IMR-90 (cell line): Measurements from ENCODE around the gene TGM1. TPM values are rescaled to one million over a fixed set of nuclear protein-coding genes. Genes with fewer than 3 reads are reported as not detected.
"Not testable (repeated sequence)": the region's sequence is repeated elsewhere in the genome, so short reads cannot be mapped to it uniquely, and the experiment has no call there.

ENCODE experiments used
- ATAC-seq: fragments of 200-7000 bp; cut with Tn5 transposase; 2 replicates; pipeline ENCODE4 v1.9.1; 2020; ENCODE audit warnings: low read depth, mild to moderate bottlenecking, moderate library complexity
- BruUV-seq: library from RNA; stranded (reverse); fragments of 400-500 nt; replicated peaks from 2 replicates; lab custom pipeline; 2021; lab: Mats Ljungman, UMichigan
- CTCF ChIA-PET: fragments of 300-600 bp; formaldehyde crosslinking; extraction: SDS; loops from one replicate; lab custom pipeline; 2021; ENCODE audit warnings: antibody characterized with exemption; lab: Yijun Ruan, JAX
- POLR2A ChIA-PET: fragments of 300-600 bp; sonication (Branson Sonifier 250); formaldehyde crosslinking; loops from one replicate; lab custom pipeline; 2022; ENCODE audit warnings: antibody characterized with exemption; ENCODE audit not compliant: unreplicated experiment; lab: Charles Lee
- DNase-seq: peaks from one replicate; pipeline ENCODE4 v3.0.0; 2013
- H2AFZ ChIP-seq: replicated peaks from 2 replicates; pipeline ENCODE3; 2013; ENCODE audit warnings: low read length, mild to moderate bottlenecking; ENCODE audit not compliant: poor library complexity
- H2AK5ac ChIP-seq: 2 replicates; pipeline ENCODE4 v1.6.1; 2013; ENCODE audit warnings: low read depth, low read length, inconsistent platforms
- H2AK9ac ChIP-seq: replicated peaks from 2 replicates; pipeline ENCODE3; 2013; ENCODE audit warnings: mild to moderate bottlenecking, low read depth, low read length, moderate library complexity; ENCODE audit not compliant: poor library complexity
- H2BK120ac ChIP-seq: 2 replicates; pipeline ENCODE4 v1.6.1; 2013; ENCODE audit warnings: low read depth, low read length, inconsistent platforms
- H2BK15ac ChIP-seq: 3 replicates; pipeline ENCODE4 v1.6.1; 2013; ENCODE audit warnings: low read depth, low read length, inconsistent platforms
- H2BK20ac ChIP-seq: 2 replicates; pipeline ENCODE4 v1.6.1; 2013; ENCODE audit warnings: low read depth, mild to moderate bottlenecking, inconsistent platforms, low read length, moderate library complexity
- H2BK5ac ChIP-seq: 2 replicates; pipeline ENCODE4 v1.6.1; 2013; ENCODE audit warnings: mild to moderate bottlenecking, low read depth, low read length, inconsistent platforms; ENCODE audit not compliant: poor library complexity, severe bottlenecking
- H3K14ac ChIP-seq: replicated peaks from 2 replicates; pipeline ENCODE4 v1.6.1; 2013; ENCODE audit warnings: low read depth, low read length, inconsistent platforms
- H3K18ac ChIP-seq: 2 replicates; pipeline ENCODE4 v1.6.1; 2013; ENCODE audit warnings: low read depth, low read length, control low read depth
- H3K23ac ChIP-seq: 2 replicates; pipeline ENCODE4 v1.6.1; 2013; ENCODE audit warnings: low read depth, low read length, inconsistent platforms
- H3K27ac ChIP-seq: 2 replicates; pipeline ENCODE4 v1.5.1; 2013; ENCODE audit warnings: mild to moderate bottlenecking, control low read depth, low read length; ENCODE audit not compliant: insufficient read depth
- H3K27me3 ChIP-seq: 2 replicates; pipeline ENCODE4 v1.6.1; 2013; ENCODE audit warnings: low read length; ENCODE audit not compliant: control insufficient read depth, insufficient read depth
- H3K36me3 ChIP-seq: 2 replicates; pipeline ENCODE4 v1.6.1; 2013; ENCODE audit warnings: low read length, mixed read lengths; ENCODE audit not compliant: control insufficient read depth, insufficient read depth
- H3K4ac ChIP-seq: 2 replicates; pipeline ENCODE4 v1.6.1; 2013; ENCODE audit warnings: low read depth, low read length, inconsistent platforms
- H3K4me1 ChIP-seq: 2 replicates; pipeline ENCODE4 v1.6.1; 2013; ENCODE audit warnings: low read length, mixed read lengths; ENCODE audit not compliant: control insufficient read depth, insufficient read depth
- H3K4me2 ChIP-seq: 2 replicates; pipeline ENCODE4 v1.6.1; 2013; ENCODE audit warnings: low read depth, mild to moderate bottlenecking, control low read depth, low read length, moderate library complexity
- H3K4me3 ChIP-seq: 2 replicates; pipeline ENCODE4 v1.5.1; 2013; ENCODE audit warnings: low read depth, mild to moderate bottlenecking, control low read depth, low read length, moderate library complexity; ENCODE audit not compliant: insufficient read depth
- H3K56ac ChIP-seq: 2 replicates; pipeline ENCODE4 v1.6.1; 2013; ENCODE audit warnings: low read length, inconsistent platforms; ENCODE audit not compliant: insufficient read depth; ENCODE audit errors: extremely low read depth
- H3K79me1 ChIP-seq, 2 experiments: 2 replicates each; pipeline ENCODE4 v1.6.1; 2013; ENCODE audit warnings: low read length in 2 of 2, inconsistent platforms in 1 of 2, low read depth in 1 of 2
- H3K9ac ChIP-seq: 2 replicates; pipeline ENCODE4 v1.6.1; 2013; ENCODE audit warnings: low read depth, low read length, control low read depth
- H3K9me1 ChIP-seq: 2 replicates; pipeline ENCODE4 v1.6.1; 2013; ENCODE audit warnings: low read length, inconsistent platforms; ENCODE audit not compliant: insufficient read depth
- H3K9me3 ChIP-seq: 2 replicates; pipeline ENCODE4 v1.6.1; 2013; ENCODE audit warnings: low read length; ENCODE audit not compliant: control insufficient read depth, insufficient read depth
- H4K20me1 ChIP-seq: 2 replicates; pipeline ENCODE4 v1.6.1; 2013; ENCODE audit warnings: low read length, inconsistent platforms; ENCODE audit not compliant: insufficient read depth
- H4K5ac ChIP-seq: 2 replicates; pipeline ENCODE4 v1.6.1; 2013; ENCODE audit warnings: mild to moderate bottlenecking, low read depth, low read length, control low read depth
- H4K8ac ChIP-seq, 2 experiments: 2 replicates each; pipeline ENCODE4 v1.6.1; 2013; ENCODE audit warnings: low read depth in 2 of 2, low read length in 2 of 2, control low read depth in 1 of 2, inconsistent platforms in 1 of 2
- H4K91ac ChIP-seq: 2 replicates; pipeline ENCODE4 v1.6.1; 2013; ENCODE audit warnings: low read depth, low read length, inconsistent platforms; ENCODE audit not compliant: insufficient read depth
- MAFK ChIP-seq: IDR thresholded peaks from 2 replicates; pipeline ENCODE4 v1.6.1; 2012; ENCODE audit warnings: low read depth, low read length, improper control_type of control experiment
- RAD21 ChIP-seq: IDR thresholded peaks from 2 replicates; pipeline ENCODE4 v1.6.1; 2012; ENCODE audit warnings: low read length, improper control_type of control experiment
- WGBS, 2 experiments: methylation state at CpG; one replicate each; pipeline versions ENCODE4 v1.1.5 to v1.1.7; 2013; ENCODE audit warnings: missing lambda C conversion rate in 2 of 2; ENCODE audit not compliant: insufficient read length in 1 of 2; ENCODE audit errors: extremely low coverage in 2 of 2; 5-methylcytosine and 5-hydroxymethylcytosine counted together
- dilution Hi-C: fragments of 300-500 bp; cut with HindIII; formaldehyde crosslinking; loops from one replicate; pipeline ENCODE4 v1.14.3; 2018; ENCODE audit warnings: low sequenced_read_pairs; ENCODE audit not compliant: unreplicated experiment
- in situ Hi-C: fragments of 300-500 bp; cut with MboI; formaldehyde crosslinking; loops from 3 replicates; pipeline ENCODE4 v1.14.3; 2019; ENCODE audit warnings: low sequenced_read_pairs, inconsistent platforms, mixed read lengths
- intact Hi-C: fragments of 100-400 bp; cut with micrococcal nuclease; formaldehyde crosslinking; loops from 2 replicates; pipeline ENCODE4 v1.10.0; 2022
- polyA plus RNA-seq, 3 experiments: library from polyadenylated mRNA; depleted of rRNA; stranded (reverse); fragments of >200 nt; gene quantifications; 2 replicates each; pipeline ENCODE4 v1.2.3, GENCODE V29; 2012; ENCODE audit warnings: low replicate concordance in 1 of 3
- total RNA-seq: library from RNA; depleted of rRNA; stranded (reverse); fragments of >200 nt; gene quantifications from 2 replicates; pipeline ENCODE4 v1.2.3, GENCODE V29; 2012

Gene TGM1
- total and polyA plus RNA-seq, 2 of the 4 experiments (the other 2 are of a cell fraction) = 0.72 to 3.3 TPM

- Histone ChIP-seq H3K4me3 (no peak overlapping the region), H2AK9ac (no peak overlapping the region), H4K8ac (no peak overlapping the region), H4K91ac (no peak overlapping the region), H3K18ac (no peak overlapping the region), H3K79me1 (peaks cover 4 to 32% of the 10 kb centered on the region in 2 experiments), H3K9me1 (peaks cover 3% of the 10 kb centered on the region; the same call in 1 of the 2 replicates), H3K56ac (no peak overlapping the region), H3K14ac (no peak overlapping the region), H3K36me3 (peaks cover 41% of the 10 kb centered on the region), H3K27ac (no peak overlapping the region), H2BK15ac (no peak overlapping the region; the same call in 2 of the 3 replicates), H2BK20ac (no peak overlapping the region), H3K23ac (no peak overlapping the region), H3K9me3 (no peaks in the 10 kb centered on the region), H4K5ac (no peak overlapping the region), H3K4ac (no peak overlapping the region), H3K9ac (no peak overlapping the region), H2BK120ac (no peak overlapping the region), H2AFZ (no peak overlapping the region), H2AK5ac (no peak overlapping the region), H4K20me1 (no peaks in the 10 kb centered on the region; the same call in 1 of the 2 replicates), H2BK5ac (no peak overlapping the region), H3K4me1 (no peaks in the 10 kb centered on the region), H3K27me3 (no peaks in the 10 kb centered on the region), H3K4me2 (no peak overlapping the region)
- in situ Hi-C loops (no loop called here), intact Hi-C loops (no loop called here), dilution Hi-C loops (no loop called here)
- no peak for TF ChIP-seq RAD21
- TF ChIP-seq MAFK = peak; percentile 54
- DNase-seq (no peak), ATAC-seq (no peak)
- CTCF ChIA-PET = no interaction called here
- POLR2A ChIA-PET = interaction anchor here (0.6 kb wide), 1 partner anchor 10 kb away, joined by 3 read pairs; no protein-coding TSS in a partner anchor
- 98 to 100% methylated on average over 1 to 5 of the region's 7 CpGs for WGBS, 2 experiments
- BruUV-seq = no TSS peak
These were observed 58.5 kb downstream of the TGM1 start for GRCh38 chr14:24204163-24205146.

- CTCF ChIA-PET = interaction anchor here (0.6 kb wide), 1 partner anchor 105 kb away, joined by 6 read pairs; no protein-coding TSS in a partner anchor
These were observed 59.6 kb downstream of the TGM1 start for GRCh38 chr14:24203249-24203886.

More at GRCh38 chr14:24203249-24203886, 59.6 kb downstream of the TGM1 start:
- H3K18ac ChIP-seq, H3K27ac ChIP-seq, ATAC-seq, H2AFZ ChIP-seq, H3K56ac ChIP-seq, H4K5ac ChIP-seq, H3K4me2 ChIP-seq, BruUV-seq, dilution Hi-C loops, H3K4me1 ChIP-seq, intact Hi-C loops, H2BK120ac ChIP-seq, POLR2A ChIA-PET, H2BK15ac ChIP-seq, H4K91ac ChIP-seq, H3K9me1 ChIP-seq, H2AK5ac ChIP-seq, H2BK20ac ChIP-seq, H2AK9ac ChIP-seq, H3K4me3 ChIP-seq, DNase-seq, H3K9me3 ChIP-seq, H3K4ac ChIP-seq, H3K23ac ChIP-seq, H4K8ac ChIP-seq, H3K14ac ChIP-seq, H4K20me1 ChIP-seq, H3K27me3 ChIP-seq, H3K9ac ChIP-seq, in situ Hi-C loops, H2BK5ac ChIP-seq: not testable (repeated sequence)
- H3K36me3 ChIP-seq = peaks cover 37% of the 10 kb centered on the region
- WGBS, 2 experiments = no CpG with 5 or more reads among the region's 16 CpGs
- peaks cover 10 to 36% of the 10 kb centered on the region in 2 experiments for H3K79me1 ChIP-seq
